SK-N-SH treated with all-trans-retinoic acid at 6 μM for 48 hours (cell line): ENCODE measurements around the gene BEND7.
A peak's percentile ranks its signal among the peaks of the same experiment; 100 is the strongest.

ENCODE experiments used
- ATAC-seq: fragments of 200-7000 bp; cut with Tn5 transposase; 3 replicates; pipeline ENCODE4 v1.9.1; 2020; ENCODE audit warnings: mild to moderate bottlenecking, moderate library complexity
- ARNTL ChIP-seq: fragments of 450-650 bp; formaldehyde crosslinking; IDR thresholded peaks from 2 replicates; pipeline ENCODE4 v1.5.0; 2020; ENCODE audit warnings: low read depth, mild to moderate bottlenecking, moderate library complexity, borderline replicate concordance
- BACH2 ChIP-seq: fragments of 250-450 bp; sonication (Bioruptor Pico); IDR thresholded peaks from 2 replicates; pipeline ENCODE4 v1.9.0; 2021; ENCODE audit warnings: mild to moderate bottlenecking, borderline replicate concordance
- CREB5 ChIP-seq: fragments of 250-450 bp; sonication (Bioruptor Pico); IDR thresholded peaks from 2 replicates; pipeline ENCODE4 v1.5.1; 2020; ENCODE audit warnings: low read depth, mild to moderate bottlenecking, moderate library complexity
- CSDC2 ChIP-seq: fragments of 250-450 bp; sonication (Bioruptor Pico); IDR thresholded peaks from 2 replicates; pipeline ENCODE4 v1.5.0; 2020; ENCODE audit warnings: mild to moderate bottlenecking, moderate library complexity
- ESRRG ChIP-seq: fragments of 250-450 bp; sonication (Bioruptor Pico); IDR thresholded peaks from 2 replicates; pipeline ENCODE4 v1.6.1; 2021; ENCODE audit warnings: mild to moderate bottlenecking
- GLIS3 ChIP-seq: fragments of 250-450 bp; sonication (Bioruptor Pico); IDR thresholded peaks from 2 replicates; pipeline ENCODE4 v1.5.0; 2020; ENCODE audit warnings: mild to moderate bottlenecking, moderate library complexity
- ISL1 ChIP-seq: fragments of 250-450 bp; sonication (Bioruptor Pico); IDR thresholded peaks from 2 replicates; pipeline ENCODE4 v2.1.2; 2022; ENCODE audit warnings: mild to moderate bottlenecking, moderate library complexity
- OSR1 ChIP-seq: fragments of 250-450 bp; sonication (Bioruptor Pico); IDR thresholded peaks from 2 replicates; pipeline ENCODE4 v1.8.0; 2022; ENCODE audit warnings: moderate library complexity, mild to moderate bottlenecking, inconsistent platforms
- POU6F1 ChIP-seq: fragments of 250-450 bp; sonication (Bioruptor Pico); IDR thresholded peaks from 2 replicates; pipeline ENCODE4 v1.8.0; 2021; ENCODE audit warnings: low read depth, mild to moderate bottlenecking, moderate library complexity, borderline replicate concordance
- PPARA ChIP-seq: fragments of 250-450 bp; sonication (Bioruptor Pico); IDR thresholded peaks from 2 replicates; pipeline ENCODE4 v1.5.0; 2020; ENCODE audit warnings: mild to moderate bottlenecking, borderline replicate concordance
- RARB ChIP-seq: fragments of 250-450 bp; sonication (Bioruptor Pico); IDR thresholded peaks from 2 replicates; pipeline ENCODE4 v1.8.0; 2021; ENCODE audit warnings: mild to moderate bottlenecking, moderate library complexity
- TCF4 ChIP-seq: fragments of 250-450 bp; sonication (Bioruptor Pico); IDR thresholded peaks from 2 replicates; pipeline ENCODE4 v1.8.0; 2021; ENCODE audit warnings: mild to moderate bottlenecking, moderate library complexity, borderline replicate concordance
- TOX ChIP-seq: fragments of 250-450 bp; sonication (Bioruptor Pico); IDR thresholded peaks from 2 replicates; pipeline ENCODE4 v1.8.0; 2021; ENCODE audit warnings: mild to moderate bottlenecking, moderate library complexity, borderline replicate concordance
- TSHZ2 ChIP-seq: fragments of 250-450 bp; sonication (Bioruptor Pico); IDR thresholded peaks from 2 replicates; pipeline ENCODE4 v1.5.0; 2020; ENCODE audit warnings: mild to moderate bottlenecking, moderate library complexity
- ZC3H10 ChIP-seq: fragments of 250-450 bp; sonication (Bioruptor Pico); IDR thresholded peaks from 2 replicates; pipeline ENCODE4 v1.5.1; 2021; ENCODE audit warnings: mild to moderate bottlenecking, moderate library complexity
- ZFP3 ChIP-seq: fragments of 250-450 bp; sonication (Bioruptor Pico); IDR thresholded peaks from 2 replicates; pipeline ENCODE4 v1.5.0; 2020; ENCODE audit warnings: mild to moderate bottlenecking, moderate library complexity
- ZFP30 ChIP-seq: fragments of 450-650 bp; formaldehyde crosslinking; IDR thresholded peaks from 2 replicates; pipeline ENCODE4 v1.5.0; 2022; ENCODE audit warnings: mild to moderate bottlenecking, moderate library complexity
- ZNF565 ChIP-seq: fragments of 450-650 bp; formaldehyde crosslinking; conservative IDR thresholded peaks from 2 replicates; pipeline ENCODE4 v1.5.0; 2020; ENCODE audit warnings: low read depth, mild to moderate bottlenecking, moderate library complexity
- ZNF70 ChIP-seq: fragments of 450-650 bp; formaldehyde crosslinking; IDR thresholded peaks from 2 replicates; pipeline ENCODE4 v1.5.0; 2020; ENCODE audit warnings: mild to moderate bottlenecking, moderate library complexity
- ZNF8 ChIP-seq: fragments of 450-650 bp; formaldehyde crosslinking; IDR thresholded peaks from 2 replicates; pipeline ENCODE4 v1.5.0; 2020; ENCODE audit warnings: mild to moderate bottlenecking, moderate library complexity

The BEND7 gene

GRCh38 chr10:13512564-13512963 lies 16.2 kb downstream of the BEND7 start:
- no peak for ATAC-seq
- TF ChIP-seq GLIS3 (CRISPR knock-in tag) (no peak), ISL1 (0 out of 2 replicates have a peak, but pooled peaks have one; percentile 9)
- TF ChIP-seq, all 23 proteins: peak for 1

GRCh38 chr10:13511409-13511808 lies 17.4 kb downstream of the BEND7 start:
- no peak for ATAC-seq
- TF ChIP-seq CREB5 (CRISPR knock-in tag) (no peak), ARNTL (CRISPR knock-in tag) (no peak)

GRCh38 chr10:13505052-13505680 lies 23.6 kb downstream of the BEND7 start:
- TF ChIP-seq RARB (CRISPR knock-in tag) (no peak), ZC3H10 (CRISPR knock-in tag) (no peak), ZFP3 (CRISPR knock-in tag) (no peak), BACH2 (CRISPR knock-in tag) (no peak), TCF4 (CRISPR knock-in tag) (no peak), ZNF70 (no peak)
- TF ChIP-seq, all 23 proteins: peak for 0
- ATAC-seq: peak; percentile 48

GRCh38 chr10:13503745-13504463 lies 24.9 kb downstream of the BEND7 start:
- ATAC-seq: peak; percentile 68
- TF ChIP-seq OSR1 (CRISPR knock-in tag): no peak
- TF ChIP-seq ZFP30 (CRISPR knock-in tag): no peak
- no peak for TF ChIP-seq CREB5 (CRISPR knock-in tag)
- no peak for TF ChIP-seq TOX (CRISPR knock-in tag)

GRCh38 chr10:13502380-13502779 lies 26.4 kb downstream of the BEND7 start:
- no peak for ATAC-seq
- TF ChIP-seq ESRRG (CRISPR knock-in tag): no peak
- TF ChIP-seq OSR1 (CRISPR knock-in tag): no peak
- no peak for TF ChIP-seq TSHZ2
- no peak for TF ChIP-seq PPARA (CRISPR knock-in tag)
- TF ChIP-seq ZNF8 (CRISPR knock-in tag): no peak
- TF ChIP-seq TCF4 (CRISPR knock-in tag): no peak
- no peak for TF ChIP-seq TOX (CRISPR knock-in tag)
- no peak for TF ChIP-seq ZFP3 (CRISPR knock-in tag)
- TF ChIP-seq ZNF565 (CRISPR knock-in tag): no peak
- TF ChIP-seq RARB (CRISPR knock-in tag): no peak
- no peak for TF ChIP-seq ZC3H10 (CRISPR knock-in tag)
- TF ChIP-seq ARNTL (CRISPR knock-in tag): no peak

- no peak for ATAC-seq
- TF ChIP-seq PPARA (CRISPR knock-in tag): no peak
- no peak for TF ChIP-seq ARNTL (CRISPR knock-in tag)
- TF ChIP-seq RARB (CRISPR knock-in tag): no peak
- TF ChIP-seq ZC3H10 (CRISPR knock-in tag): no peak
- TF ChIP-seq ZNF70: no peak
- TF ChIP-seq CREB5 (CRISPR knock-in tag): no peak
- no peak for TF ChIP-seq POU6F1 (CRISPR knock-in tag)
- no peak for TF ChIP-seq ZNF565 (CRISPR knock-in tag)
- no peak for TF ChIP-seq CSDC2 (CRISPR knock-in tag)
- TF ChIP-seq TOX (CRISPR knock-in tag): no peak
These were observed 28.6 kb downstream of the BEND7 start for GRCh38 chr10:13500201-13500600.
